ENCODE data around the gene IFITM5. TPM values are rescaled to one million over a fixed set of nuclear protein-coding genes. Genes with fewer than 3 reads are reported as not detected.
"Not testable (repeated sequence)": the region's sequence is repeated elsewhere in the genome, so short reads cannot be mapped to it uniquely, and the experiment has no call there.

IFITM5 gene
- total and polyA plus RNA-seq, 8 donors, result 0.73 TPM; not detected in 7

DNA sequence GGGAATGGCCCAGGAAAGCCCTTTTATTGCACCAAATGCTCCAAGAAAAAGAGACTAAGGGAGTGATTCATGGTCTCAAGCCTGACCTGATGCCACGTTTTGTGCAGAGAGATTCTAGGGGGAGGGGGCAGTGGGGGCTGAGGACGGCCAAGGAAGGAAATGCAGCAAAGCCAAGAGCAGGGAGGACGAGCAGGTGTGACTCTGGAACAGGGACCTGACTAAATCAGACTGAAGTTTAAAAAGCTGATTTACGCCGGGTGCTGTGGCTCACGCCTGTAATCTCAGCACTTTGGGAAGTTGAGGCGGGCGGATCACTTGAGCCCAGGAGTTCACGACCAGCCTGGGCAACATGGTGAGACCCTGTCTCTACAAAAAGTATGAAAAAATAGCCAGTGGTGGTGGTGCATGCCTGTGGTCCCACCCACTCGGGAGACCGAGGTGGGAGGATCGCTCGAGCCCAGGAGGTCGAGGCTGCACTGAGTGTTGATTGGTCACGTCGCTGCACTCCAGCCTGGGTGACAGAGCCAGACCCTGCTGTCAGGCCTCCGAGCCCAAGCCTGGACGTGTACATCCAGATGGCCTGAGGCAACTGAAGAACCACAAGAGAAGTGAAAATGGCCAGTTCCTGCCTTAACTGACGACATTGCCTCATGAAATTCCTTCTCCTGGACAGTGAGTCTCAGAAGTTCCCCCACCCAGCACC is 32.2 kb upstream of the IFITM5 start:
- intact Hi-C loops (cut with DNase I; ENCODE audit: low total_unique reads), result no loop called here
- H3K9me3 ChIP-seq, result no peaks in the 10 kb centered on the region
- no peak for DNase-seq
- H3K4me3 ChIP-seq, result no peak overlapping the region
- no peaks in the 10 kb centered on the region for H3K27me3 ChIP-seq
- 84 to 90% (median 85%) methylated on average over 17 to 19 of the region's 19 CpGs for WGBS, 5 donors
- H3K36me3 ChIP-seq, result no peaks in the 10 kb centered on the region
- TF ChIP-seq POLR2AphosphoS5 (IDR thresholded peaks at IDR 0.05) (no peak), POLR2A (IDR thresholded peaks at IDR 0.05) (no peak), EP300 (IDR thresholded peaks at IDR 0.05) (no peak)
- TF ChIP-seq, protein P1, sequence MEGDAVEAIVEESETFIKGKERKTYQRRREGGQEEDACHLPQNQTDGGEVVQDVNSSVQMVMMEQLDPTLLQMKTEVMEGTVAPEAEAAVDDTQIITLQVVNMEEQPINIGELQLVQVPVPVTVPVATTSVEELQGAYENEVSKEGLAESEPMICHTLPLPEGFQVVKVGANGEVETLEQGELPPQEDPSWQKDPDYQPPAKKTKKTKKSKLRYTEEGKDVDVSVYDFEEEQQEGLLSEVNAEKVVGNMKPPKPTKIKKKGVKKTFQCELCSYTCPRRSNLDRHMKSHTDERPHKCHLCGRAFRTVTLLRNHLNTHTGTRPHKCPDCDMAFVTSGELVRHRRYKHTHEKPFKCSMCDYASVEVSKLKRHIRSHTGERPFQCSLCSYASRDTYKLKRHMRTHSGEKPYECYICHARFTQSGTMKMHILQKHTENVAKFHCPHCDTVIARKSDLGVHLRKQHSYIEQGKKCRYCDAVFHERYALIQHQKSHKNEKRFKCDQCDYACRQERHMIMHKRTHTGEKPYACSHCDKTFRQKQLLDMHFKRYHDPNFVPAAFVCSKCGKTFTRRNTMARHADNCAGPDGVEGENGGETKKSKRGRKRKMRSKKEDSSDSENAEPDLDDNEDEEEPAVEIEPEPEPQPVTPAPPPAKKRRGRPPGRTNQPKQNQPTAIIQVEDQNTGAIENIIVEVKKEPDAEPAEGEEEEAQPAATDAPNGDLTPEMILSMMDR (IDR thresholded peaks at IDR 0.05), result no peak
- peaks cover 16 to 47% (median 23%) of the 10 kb centered on the region in 4 donors for H3K4me1 ChIP-seq
- no peak overlapping the region for H3K27ac ChIP-seq

DNA sequence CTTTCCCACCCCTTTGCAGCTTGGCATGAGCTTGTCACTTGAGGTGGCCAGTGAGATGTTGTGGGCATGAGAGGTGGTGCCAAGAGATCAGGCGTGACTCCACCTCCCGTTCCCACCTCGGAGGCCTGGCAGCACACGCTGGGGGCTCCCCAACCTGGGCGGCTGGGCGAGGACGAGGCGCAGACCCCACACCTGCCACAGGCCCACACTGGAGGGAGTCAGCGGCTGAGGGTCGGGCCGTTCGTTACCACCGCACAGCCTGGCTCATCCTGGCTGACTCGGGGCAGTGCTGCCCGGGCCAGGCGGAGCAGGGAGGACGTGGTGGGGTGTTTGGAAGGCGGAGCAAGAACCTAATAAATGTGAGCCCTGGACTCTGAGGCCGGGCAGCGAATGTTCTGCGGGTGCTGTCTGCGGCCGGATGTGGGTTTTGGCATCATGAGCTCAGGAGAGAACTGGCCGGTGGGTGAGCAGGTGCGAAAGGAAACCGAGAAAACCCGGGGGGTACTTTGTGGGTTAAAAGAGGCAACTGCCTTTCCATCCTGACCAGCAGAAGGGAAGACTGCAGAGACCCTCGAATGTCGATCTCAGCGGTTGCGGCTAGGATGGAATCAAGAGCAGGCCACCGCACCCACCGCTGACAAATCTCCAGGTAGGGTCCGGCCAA is 31.5 kb upstream of the IFITM5 start:
- WGBS, 5 donors, result 74 to 84% (median 83%) methylated on average over 33 to 34 of the region's 34 CpGs
- no peaks in the 10 kb centered on the region for H3K36me3 ChIP-seq

DNA sequence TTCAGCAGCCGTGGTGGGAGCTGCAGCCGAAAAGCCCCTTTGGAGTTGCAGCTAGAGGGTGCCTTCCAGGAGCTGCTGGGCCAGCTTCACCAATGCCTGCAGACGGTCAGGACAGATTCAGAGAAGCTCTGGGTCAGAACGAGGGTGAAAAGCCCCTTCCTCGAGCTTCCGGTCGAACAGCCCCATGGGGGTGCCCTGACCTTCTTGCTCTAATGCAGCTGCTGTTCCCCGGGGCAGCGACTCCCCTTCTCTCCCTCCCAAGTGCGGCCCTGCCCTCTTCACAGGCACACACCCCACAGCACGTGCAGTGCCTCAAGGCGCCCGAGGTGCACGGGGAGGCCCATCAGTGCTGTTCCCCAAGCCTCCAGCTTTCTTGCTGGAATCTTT is 31.0 kb upstream of the IFITM5 start:
- Histone ChIP-seq H3K4me3 (no peak overlapping the region), H3K4me1 (peaks cover 26 to 46% (median 28%) of the 10 kb centered on the region in 4 donors), H3K9me3 (no peaks in the 10 kb centered on the region), H3K27me3 (no peaks in the 10 kb centered on the region), H3K27ac (no peak overlapping the region), H3K36me3 (no peaks in the 10 kb centered on the region)
- intact Hi-C loops (cut with DNase I; ENCODE audit: low total_unique reads), result no loop called here
- TF ChIP-seq POLR2AphosphoS5 (IDR thresholded peaks at IDR 0.05) (no peak), EP300 (IDR thresholded peaks at IDR 0.05) (no peak), POLR2A (IDR thresholded peaks at IDR 0.05) (no peak)
- TF ChIP-seq, protein P1 (IDR thresholded peaks at IDR 0.05), result no peak
- 72 to 85% (median 80%) methylated on average over 8 to 14 of the region's 14 CpGs for WGBS, 5 donors
- DNase-seq, result no peak

More for the DNA sequence above, 31.5 kb upstream of the IFITM5 start:
- Histone ChIP-seq H3K4me1 (peaks cover 22 to 47% (median 25%) of the 10 kb centered on the region in 4 donors), H3K27ac (no peak overlapping the region), H3K4me3 (no peak overlapping the region), H3K9me3 (no peaks in the 10 kb centered on the region), H3K27me3 (no peaks in the 10 kb centered on the region)
- DNase-seq, result peak; percentile 14 to 42
- intact Hi-C loops (cut with DNase I; ENCODE audit: low total_unique reads), result no loop called here
- TF ChIP-seq EP300 (IDR thresholded peaks at IDR 0.05) (no peak), POLR2A (IDR thresholded peaks at IDR 0.05) (no peak), POLR2AphosphoS5 (IDR thresholded peaks at IDR 0.05) (no peak)
- TF ChIP-seq, protein P1 (IDR thresholded peaks at IDR 0.05), result no peak

DNA sequence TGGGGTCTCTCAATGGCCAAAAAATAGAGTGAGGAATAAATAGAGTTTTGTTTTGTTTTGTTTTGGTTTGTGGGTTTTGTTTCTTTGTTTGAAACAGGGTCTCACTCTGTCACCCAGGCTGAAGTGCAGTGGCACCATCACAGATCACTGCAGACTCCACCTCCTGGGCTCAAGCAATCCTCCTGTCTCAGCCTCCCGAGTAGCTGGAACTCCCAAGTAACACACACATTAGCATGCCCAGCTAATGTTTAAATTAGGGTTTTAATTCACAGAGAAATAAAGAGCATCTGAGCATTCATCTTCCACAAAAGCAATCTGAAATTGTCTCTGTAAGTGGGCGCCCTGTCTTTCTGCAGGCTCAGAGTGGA is 30.5 kb upstream of the IFITM5 start:
- Histone ChIP-seq H3K4me3 (no peak overlapping the region), H3K36me3 (no peaks in the 10 kb centered on the region), H3K27me3 (no peaks in the 10 kb centered on the region), H3K27ac (peak overlapping the region in 1 of 5 donors; percentile 1), H3K9me3 (no peaks in the 10 kb centered on the region), H3K4me1 (peaks cover 26 to 47% (median 29%) of the 10 kb centered on the region in 4 donors)
- intact Hi-C loops (cut with DNase I; ENCODE audit: low total_unique reads), result no loop called here
- no peak for DNase-seq
- TF ChIP-seq, protein P1 (IDR thresholded peaks at IDR 0.05), result no peak
- TF ChIP-seq POLR2A (IDR thresholded peaks at IDR 0.05), result no peak
- TF ChIP-seq EP300 (IDR thresholded peaks at IDR 0.05), result no peak
- TF ChIP-seq POLR2AphosphoS5 (IDR thresholded peaks at IDR 0.05), result no peak
- 82 to 98% (median 93%) methylated on average over 2 of the region's 2 CpGs for WGBS, 5 donors

DNA sequence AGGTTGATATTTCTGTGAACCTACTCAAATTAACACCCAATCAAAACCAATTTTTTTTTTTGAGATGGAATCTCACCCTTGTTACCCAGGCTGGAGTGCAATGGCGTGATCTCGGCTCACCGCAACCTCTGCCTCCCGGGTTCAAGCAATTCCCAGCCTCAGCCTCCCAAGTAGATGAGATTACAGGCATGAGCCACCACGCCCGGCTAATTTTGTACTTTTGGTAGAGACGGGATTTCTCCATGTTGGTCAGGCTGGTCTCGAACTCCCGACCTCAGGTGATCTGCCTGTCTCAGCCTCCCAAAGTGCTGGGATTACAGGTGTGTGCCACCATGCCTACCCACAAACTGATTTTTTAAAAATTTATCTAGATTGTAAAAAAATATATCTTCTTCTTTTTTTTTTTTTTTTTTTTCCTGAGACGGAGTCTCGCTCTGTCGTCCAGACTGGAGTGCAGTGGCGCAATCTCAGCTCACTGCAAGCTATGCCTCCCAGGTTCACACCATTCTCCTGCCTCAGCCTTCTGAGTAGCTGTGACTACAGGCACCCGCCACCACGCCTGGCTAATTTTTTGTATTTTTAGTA is 29.3 kb upstream of the IFITM5 start:
- H3K27ac ChIP-seq; H3K4me3 ChIP-seq; DNase-seq; H3K9me3 ChIP-seq; intact Hi-C loops (cut with DNase I; ENCODE audit: low total_unique reads); H3K36me3 ChIP-seq; H3K27me3 ChIP-seq: not testable (repeated sequence)
- H3K4me1 ChIP-seq, result peaks cover 26 to 52% (median 36%) of the 10 kb centered on the region in 4 donors
- 90 to 96% (median 91%) methylated on average over 15 of the region's 15 CpGs for WGBS, 5 donors
